Chondrocyte (in vitro differentiated cells): ENCODE measurements around the gene SESN1. TPM values are rescaled to one million over a fixed set of nuclear protein-coding genes. Genes with fewer than 3 reads are reported as not detected.

Experiments used
- DNase-seq: peaks from one replicate; pipeline ENCODE4 v3.0.0; 2021; ENCODE audit warnings: mixed read lengths, low spot score
- H3K27ac Mint-ChIP-seq: one replicate; pipeline ENCODE4 v1.8.0; 2021; ENCODE audit warnings: mild to moderate bottlenecking, moderate library complexity, mixed read lengths; ENCODE audit not compliant: unreplicated experiment
- H3K27me3 Mint-ChIP-seq: 2 replicates; pipeline ENCODE4 v1.8.0; 2021; ENCODE audit warnings: low read depth, mixed read lengths
- H3K36me3 Mint-ChIP-seq: 2 replicates; pipeline ENCODE4 v1.8.0; 2021; ENCODE audit warnings: low read depth, mixed read lengths
- H3K4me1 Mint-ChIP-seq: 2 replicates; pipeline ENCODE4 v1.8.0; 2021; ENCODE audit warnings: low read depth, mild to moderate bottlenecking, mixed read lengths
- H3K4me3 Mint-ChIP-seq: one replicate; pipeline ENCODE4 v1.8.0; 2021; ENCODE audit warnings: mild to moderate bottlenecking, moderate library complexity, mixed read lengths; ENCODE audit not compliant: unreplicated experiment
- H3K9me3 Mint-ChIP-seq: 2 replicates; pipeline ENCODE4 v1.8.0; 2021; ENCODE audit warnings: low read depth, mixed read lengths
- CTCF ChIP-seq: fragments of 200-600 bp; sonication (generic); IDR thresholded peaks from 2 replicates; pipeline ENCODE4 v1.5.0; 2021; ENCODE audit warnings: antibody characterized with exemption, mild to moderate bottlenecking, moderate library complexity
- total RNA-seq: library from RNA; stranded (reverse); gene quantifications from 3 replicates; pipeline ENCODE4 v1.2.1, GENCODE V29; 2021

The SESN1 gene
- total RNA-seq, 1 donor from 2014 or later = 9.5 TPM

GRCh38 chr6:108957221-108957620, 137.4 kb downstream of the SESN1 start:
- DNase-seq = no peak
- Mint-ChIP-seq H3K27me3 (no peaks in the 10 kb centered on the region), H3K4me1 (no peaks in the 10 kb centered on the region), H3K36me3 (no peaks in the 10 kb centered on the region), H3K4me3 (no peak overlapping the region), H3K27ac (no peak overlapping the region), H3K9me3 (no peaks in the 10 kb centered on the region)
- TF ChIP-seq CTCF = no peak

- H3K9me3 Mint-ChIP-seq = no peaks in the 10 kb centered on the region
- no peak overlapping the region for H3K4me3 Mint-ChIP-seq
- TF ChIP-seq CTCF = no peak
- H3K4me1 Mint-ChIP-seq = no peaks in the 10 kb centered on the region
- H3K27ac Mint-ChIP-seq = no peak overlapping the region
- no peak for DNase-seq
- H3K36me3 Mint-ChIP-seq = no peaks in the 10 kb centered on the region
- H3K27me3 Mint-ChIP-seq = no peaks in the 10 kb centered on the region
Measured at GRCh38 chr6:108955329-108955949, 139.2 kb downstream of the SESN1 start.

- H3K27me3 Mint-ChIP-seq = no peaks in the 10 kb centered on the region
- no peak overlapping the region for H3K27ac Mint-ChIP-seq
- DNase-seq = no peak
- no peaks in the 10 kb centered on the region for H3K9me3 Mint-ChIP-seq
- TF ChIP-seq CTCF = no peak
- H3K36me3 Mint-ChIP-seq = no peaks in the 10 kb centered on the region
- no peaks in the 10 kb centered on the region for H3K4me1 Mint-ChIP-seq
- no peak overlapping the region for H3K4me3 Mint-ChIP-seq
Measured at GRCh38 chr6:108953681-108954080, 141.0 kb downstream of the SESN1 start.

GRCh38 chr6:108952776-108953486, 141.7 kb downstream of the SESN1 start:
- DNase-seq = no peak
- H3K27me3 Mint-ChIP-seq = no peaks in the 10 kb centered on the region
- H3K27ac Mint-ChIP-seq = no peak overlapping the region
- no peak for TF ChIP-seq CTCF
- H3K9me3 Mint-ChIP-seq = no peaks in the 10 kb centered on the region
- peaks cover 7% of the 10 kb centered on the region for H3K4me1 Mint-ChIP-seq
- H3K4me3 Mint-ChIP-seq = no peak overlapping the region
- no peaks in the 10 kb centered on the region for H3K36me3 Mint-ChIP-seq

- Mint-ChIP-seq H3K27ac (no peak overlapping the region), H3K27me3 (no peaks in the 10 kb centered on the region), H3K36me3 (no peaks in the 10 kb centered on the region), H3K4me1 (peaks cover 21% of the 10 kb centered on the region), H3K4me3 (no peak overlapping the region), H3K9me3 (no peaks in the 10 kb centered on the region)
- no peak for DNase-seq
- no peak for TF ChIP-seq CTCF
Measured at GRCh38 chr6:108951351-108951953, 143.2 kb downstream of the SESN1 start.
